ENCODE measurements around the gene ARL8A.

DNA sequence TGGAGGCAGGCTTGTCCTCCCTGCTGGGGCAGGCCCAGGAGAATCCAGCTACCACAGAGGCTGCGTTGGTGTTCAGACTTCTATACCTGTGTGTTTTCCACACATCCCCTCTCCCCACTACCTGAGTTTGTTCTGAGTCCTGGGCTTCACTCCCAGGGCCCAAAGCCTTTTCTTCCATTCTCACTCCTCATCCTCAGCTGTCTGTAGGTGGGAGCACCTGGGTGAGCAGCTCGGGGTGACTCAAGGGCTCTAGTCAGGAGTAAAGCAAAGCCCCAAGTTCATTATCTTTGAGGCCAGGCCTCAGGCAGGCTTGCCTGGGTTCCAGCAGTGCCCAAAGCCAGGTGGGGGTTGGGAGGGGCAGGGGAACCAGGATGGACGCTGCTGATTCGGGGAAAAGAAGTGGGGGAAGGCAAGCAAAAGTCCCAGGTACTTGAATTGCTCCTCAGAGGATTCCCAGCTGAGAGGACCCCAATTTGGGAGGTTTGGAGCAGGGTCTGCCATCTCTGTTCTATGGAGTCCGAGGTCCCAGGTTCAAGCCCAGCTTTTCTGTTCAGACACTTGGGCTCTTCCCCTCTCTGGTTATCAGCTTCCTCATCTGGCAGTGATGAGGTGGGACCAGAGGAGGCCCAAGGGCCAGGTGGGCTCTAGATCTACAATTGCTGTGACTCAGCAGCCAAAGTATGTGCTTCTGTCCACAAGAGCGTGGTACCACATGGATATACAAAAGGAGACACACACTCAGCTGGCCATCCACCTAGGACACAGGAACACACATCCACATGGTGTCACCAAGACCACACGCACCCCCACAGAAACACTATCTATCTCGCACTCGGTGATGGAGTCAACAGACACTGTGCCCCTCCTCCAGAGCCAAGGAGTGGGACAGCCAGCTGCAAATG lies 21.7 kb upstream of the ARL8A start:
- TF ChIP-seq REST (IDR thresholded peaks at IDR 0.05; ENCODE audit: insufficient read depth in 1 of 2, low read depth in 2 of 2, low read length in 2 of 2) (no peak), POLR2AphosphoS5 (IDR thresholded peaks at IDR 0.05; ENCODE audit: low read depth, low read length) (no peak)

Measured in PFSK-1 (cell line).